Colon (tissue), 2 donors: ENCODE data around the gene SMYD4.
"Not testable (repeated sequence)": the region's sequence is repeated elsewhere in the genome, so short reads cannot be mapped to it uniquely, and the experiment has no call there.

Experiments used
- FAIRE-seq: peaks from 2 replicates; lab custom pipeline; 2012; peaks lifted over from hg19 to GRCh38; lab: Jason Lieb, UNC
- donor health status: control.
- donor health status: control.

The SMYD4 gene, protein sequence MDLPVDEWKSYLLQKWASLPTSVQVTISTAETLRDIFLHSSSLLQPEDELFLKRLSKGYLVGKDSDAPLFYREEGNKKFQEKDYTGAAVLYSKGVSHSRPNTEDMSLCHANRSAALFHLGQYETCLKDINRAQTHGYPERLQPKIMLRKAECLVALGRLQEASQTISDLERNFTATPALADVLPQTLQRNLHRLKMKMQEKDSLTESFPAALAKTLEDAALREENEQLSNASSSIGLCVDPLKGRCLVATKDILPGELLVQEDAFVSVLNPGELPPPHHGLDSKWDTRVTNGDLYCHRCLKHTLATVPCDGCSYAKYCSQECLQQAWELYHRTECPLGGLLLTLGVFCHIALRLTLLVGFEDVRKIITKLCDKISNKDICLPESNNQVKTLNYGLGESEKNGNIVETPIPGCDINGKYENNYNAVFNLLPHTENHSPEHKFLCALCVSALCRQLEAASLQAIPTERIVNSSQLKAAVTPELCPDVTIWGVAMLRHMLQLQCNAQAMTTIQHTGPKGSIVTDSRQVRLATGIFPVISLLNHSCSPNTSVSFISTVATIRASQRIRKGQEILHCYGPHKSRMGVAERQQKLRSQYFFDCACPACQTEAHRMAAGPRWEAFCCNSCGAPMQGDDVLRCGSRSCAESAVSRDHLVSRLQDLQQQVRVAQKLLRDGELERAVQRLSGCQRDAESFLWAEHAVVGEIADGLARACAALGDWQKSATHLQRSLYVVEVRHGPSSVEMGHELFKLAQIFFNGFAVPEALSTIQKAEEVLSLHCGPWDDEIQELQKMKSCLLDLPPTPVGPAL

DNA sequence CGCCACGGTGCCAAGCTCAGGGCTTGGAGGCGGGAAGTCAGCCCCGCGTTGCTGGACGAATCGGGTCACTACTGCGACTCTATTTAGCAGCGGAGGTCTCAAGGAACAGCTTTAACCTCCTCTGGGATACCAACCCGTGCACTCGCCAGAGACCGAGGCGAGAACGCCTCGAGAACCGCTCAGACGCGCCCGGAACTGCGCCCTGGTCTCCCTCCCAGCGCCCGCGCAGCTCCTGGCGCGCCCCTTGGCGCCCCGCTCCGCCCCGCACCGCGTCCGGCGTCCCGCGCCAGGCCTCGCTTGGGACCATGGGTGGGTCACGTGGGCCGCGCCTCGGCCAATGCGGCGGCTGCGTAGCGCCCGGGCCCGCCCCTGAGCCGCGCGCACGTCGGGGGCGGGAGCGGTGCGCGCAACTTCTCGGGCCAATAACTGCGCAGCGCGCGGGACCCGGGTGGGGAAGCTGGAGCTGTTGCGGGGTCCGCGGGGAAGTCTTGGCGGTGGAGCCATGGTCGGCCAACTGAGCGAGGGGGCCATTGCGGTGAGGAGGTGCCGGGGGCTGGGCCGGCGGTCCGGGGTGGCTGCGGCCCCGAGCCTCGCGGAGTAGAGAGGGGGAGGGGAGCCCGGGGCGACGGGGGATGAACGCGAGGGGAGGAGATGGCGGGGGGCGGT lies at the start of gene SMYD4, which contains the start of gene RPA1:
Gene SMYD4, minus strand, starts transcription at position 311 of the 666 bp plus-strand sequence. CDS start 1,908 bp downstream, outside the sequence.
Gene RPA1, plus strand, starts transcription at position 414 of the 666 bp plus-strand sequence. Its CDS starts 89 bp downstream, at position 503.
- FAIRE-seq, result no peak

- FAIRE-seq, result no peak
These were observed 48.9 kb upstream of the SMYD4 start for GRCh38 chr17:1878419-1879121.

DNA sequence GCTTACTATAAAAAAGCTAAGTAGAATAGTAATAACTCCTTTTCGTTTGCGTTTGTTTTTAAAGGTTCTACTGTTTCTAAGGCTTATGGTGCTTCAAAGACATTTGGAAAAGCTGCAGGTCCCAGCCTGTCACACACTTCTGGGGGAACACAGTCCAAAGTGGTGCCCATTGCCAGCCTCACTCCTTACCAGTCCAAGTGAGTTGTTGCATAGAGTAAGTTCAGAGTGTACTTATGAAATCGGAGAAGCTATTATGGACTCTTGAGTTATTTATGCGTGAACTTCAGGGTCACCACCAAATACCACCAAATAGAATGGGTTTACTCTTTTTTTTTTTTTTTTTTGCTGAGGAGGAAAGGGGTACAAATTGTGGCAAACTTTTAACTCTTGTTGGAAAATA lies 45.9 kb upstream of the SMYD4 start:
- FAIRE-seq, result no peak

- no peak for FAIRE-seq
These were observed 43.7 kb upstream of the SMYD4 start for GRCh38 chr17:1873418-1873817.

DNA sequence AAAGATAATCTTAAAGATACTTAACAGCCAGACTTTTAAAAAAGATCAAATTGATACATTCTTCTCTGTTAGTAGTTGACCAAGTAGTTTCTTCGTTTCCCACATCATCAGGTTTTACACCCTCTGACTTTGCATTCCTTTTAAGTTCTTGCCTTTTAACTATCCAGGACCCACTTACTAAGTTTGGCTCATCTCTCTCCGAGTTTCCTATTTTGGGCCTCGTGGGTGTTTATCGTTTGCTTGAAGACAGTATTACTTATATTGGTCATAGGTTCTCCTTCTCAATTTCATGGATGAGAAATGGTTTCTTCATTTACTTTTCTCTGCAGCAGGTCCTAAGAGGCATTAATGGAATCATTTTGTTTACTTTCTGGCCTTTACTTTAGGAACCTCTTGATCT lies 43.3 kb upstream of the SMYD4 start:
- no peak for FAIRE-seq

GRCh38 chr17:1872254-1872653 lies 42.6 kb upstream of the SMYD4 start:
- FAIRE-seq, result no peak

- FAIRE-seq, result no peak
These were observed 42.1 kb upstream of the SMYD4 start for GRCh38 chr17:1871756-1872155.

- no peak for FAIRE-seq
These were observed 40.9 kb upstream of the SMYD4 start for GRCh38 chr17:1870592-1870991.

- no peak for FAIRE-seq
These were observed 38.4 kb upstream of the SMYD4 start for GRCh38 chr17:1868090-1868489.

DNA sequence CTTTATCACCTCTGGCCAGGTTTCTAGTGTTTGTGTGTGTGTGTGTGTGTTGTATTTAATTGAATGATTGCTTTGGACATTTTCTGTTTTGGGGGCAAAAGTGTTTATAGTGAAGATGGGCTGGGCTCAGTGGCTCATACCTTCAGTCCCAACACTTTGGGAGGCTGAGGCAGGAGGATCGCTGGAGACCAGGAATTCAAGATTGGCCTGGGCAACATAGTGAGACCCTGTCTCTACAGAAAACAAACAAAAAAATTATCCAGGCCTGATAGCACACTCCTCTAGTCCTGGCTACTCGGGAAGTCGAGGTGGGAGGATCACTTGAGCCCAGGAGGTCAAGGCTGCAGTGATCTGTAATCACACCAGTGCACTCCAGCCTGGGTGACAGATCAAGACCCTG lies 37.6 kb upstream of the SMYD4 start:
- FAIRE-seq, result no peak

DNA sequence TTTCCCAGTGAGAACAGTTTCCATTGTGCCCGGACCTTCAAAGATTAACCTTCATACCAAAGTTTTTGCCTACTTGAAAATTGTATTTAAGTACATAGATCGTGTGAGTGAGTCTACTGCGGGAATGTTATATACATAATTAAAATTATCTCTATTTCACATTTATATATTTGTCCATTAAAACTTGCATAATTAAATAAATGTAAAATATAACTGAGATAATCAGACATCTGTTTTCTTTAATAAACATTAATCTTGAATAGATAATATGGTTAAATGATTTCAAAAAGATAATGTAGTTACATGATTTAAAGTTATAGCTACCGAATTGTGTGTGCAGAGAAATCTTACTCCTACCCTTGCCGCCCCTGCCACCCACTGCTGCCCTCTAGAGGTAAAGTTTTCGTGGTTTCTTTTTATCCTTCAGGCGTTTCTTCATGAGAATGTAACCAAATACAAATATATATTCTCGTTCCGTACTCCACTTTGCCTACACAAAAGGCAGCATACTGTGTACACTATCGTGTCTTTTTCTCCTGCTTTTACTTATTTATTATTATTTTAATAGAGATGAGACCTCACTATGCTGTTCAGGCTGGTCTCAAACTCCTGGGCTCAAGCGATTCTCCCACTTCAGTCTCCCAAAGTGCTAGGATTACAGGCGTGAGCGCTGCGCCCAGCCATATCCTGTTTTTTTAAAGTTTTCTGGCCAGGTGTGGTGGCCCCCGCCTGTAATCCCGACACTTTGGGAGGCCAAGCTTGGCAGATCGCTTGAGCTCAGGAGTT lies 35.7 kb upstream of the SMYD4 start:
- FAIRE-seq, result peak; percentile 24

DNA sequence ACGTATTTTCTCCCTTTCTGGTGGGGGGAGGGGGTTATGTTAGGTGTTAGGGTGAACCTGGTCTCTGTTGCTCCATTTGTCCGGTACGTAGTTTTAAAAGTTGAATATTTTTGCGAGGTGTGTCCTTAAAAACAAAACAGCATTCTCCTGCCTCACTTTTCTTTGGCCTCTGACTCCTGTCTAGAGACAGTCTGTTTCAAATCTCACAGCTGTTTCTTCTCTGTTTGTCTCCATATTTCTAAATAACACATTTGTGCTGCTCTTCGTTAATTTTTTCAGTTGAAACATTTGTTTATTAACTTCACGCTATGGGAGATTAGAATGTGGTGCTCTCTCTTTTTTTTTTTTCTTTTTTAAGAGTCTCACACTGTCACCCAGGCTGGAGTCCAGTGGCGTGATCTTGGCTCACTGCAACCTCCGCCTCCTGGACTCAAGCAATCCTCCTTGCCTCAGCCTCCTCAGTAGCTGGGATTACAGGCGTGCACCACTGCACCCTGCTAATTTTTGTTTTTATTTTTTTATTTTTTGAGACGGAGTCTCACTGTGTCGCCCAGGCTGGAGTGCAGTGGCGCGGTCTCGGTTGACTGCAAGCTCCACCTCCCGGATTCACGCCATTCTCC lies 31.8 kb upstream of the SMYD4 start:
- FAIRE-seq, result no peak

DNA sequence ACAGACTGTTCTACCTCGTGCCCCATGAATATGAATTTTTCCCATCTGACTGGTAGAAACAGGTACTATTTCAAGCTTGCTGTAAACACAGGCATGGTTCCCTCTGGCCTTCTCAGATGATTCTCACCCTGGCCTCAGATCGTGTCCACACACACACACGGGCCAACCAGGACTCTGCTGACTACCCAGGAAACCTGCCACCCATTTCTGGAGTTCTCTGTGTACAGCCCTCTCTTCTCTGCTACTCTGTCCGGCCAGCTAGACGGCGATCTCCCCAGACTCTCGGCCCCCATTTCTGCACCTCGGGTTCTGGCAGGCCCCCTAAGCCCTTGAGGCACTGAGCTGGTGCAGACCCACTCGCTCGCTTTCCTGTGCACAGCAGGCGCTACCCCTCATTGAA lies 31.3 kb upstream of the SMYD4 start:
- FAIRE-seq, result no peak

GRCh38 chr17:1856462-1856861 lies 26.8 kb upstream of the SMYD4 start:
- FAIRE-seq, result not testable (repeated sequence)

DNA sequence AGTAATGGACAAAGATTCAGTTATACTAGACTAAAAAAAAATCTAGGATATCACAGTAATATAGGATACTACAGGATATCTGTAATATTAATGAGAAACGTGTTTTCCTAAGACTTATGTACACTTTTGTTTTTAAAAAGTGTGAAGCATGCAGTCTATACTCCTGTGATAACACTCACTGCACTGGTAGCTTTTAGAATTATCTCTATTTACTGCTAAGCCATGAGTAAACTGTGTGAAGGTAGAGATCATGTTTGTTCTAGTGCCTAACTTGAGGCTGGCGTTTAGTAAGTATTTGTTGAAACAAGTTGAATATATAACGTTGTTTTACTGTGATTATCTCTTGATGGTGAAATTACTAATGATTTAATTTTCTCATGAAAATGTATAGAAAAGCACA lies 24.0 kb upstream of the SMYD4 start:
- FAIRE-seq, result no peak

DNA sequence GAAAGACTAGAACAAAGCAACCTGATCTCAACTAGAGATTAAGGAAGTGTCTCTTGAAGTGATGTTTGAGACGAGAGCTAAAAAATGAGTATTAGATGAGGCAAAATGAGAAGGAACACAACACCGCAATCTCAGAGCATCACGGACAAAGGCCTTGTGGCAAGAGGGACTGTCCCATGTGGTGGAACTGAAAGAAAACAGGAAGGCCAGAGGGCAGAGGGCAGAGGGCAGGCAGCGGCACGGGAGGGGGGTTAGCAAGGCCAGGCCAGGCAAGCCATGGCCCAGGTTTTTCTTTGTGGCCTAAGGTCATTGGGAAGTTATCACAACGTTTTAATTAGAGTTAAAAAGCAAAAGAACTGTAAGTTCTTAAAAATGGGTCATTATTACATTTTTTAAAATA lies 22.6 kb upstream of the SMYD4 start:
- no peak for FAIRE-seq

DNA sequence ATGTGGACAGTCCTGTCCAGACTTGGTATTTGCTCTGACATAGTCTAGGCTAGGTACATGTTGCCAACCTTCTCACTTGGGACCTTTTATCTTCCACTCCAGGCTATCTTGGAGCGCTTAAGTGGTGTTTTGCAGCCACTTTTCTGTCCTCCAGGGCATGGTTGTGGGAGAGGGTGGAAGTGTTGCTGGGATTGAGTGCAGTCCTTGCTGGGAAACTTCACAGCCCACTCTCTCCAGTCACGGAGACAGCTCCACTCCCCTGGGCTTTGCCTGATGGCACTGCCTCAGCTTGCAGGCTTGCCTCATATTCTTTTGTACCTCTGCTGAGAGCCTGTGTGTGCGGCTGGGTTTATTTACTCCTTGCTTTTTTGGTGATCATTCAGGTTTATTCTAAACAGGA lies 17.5 kb upstream of the SMYD4 start:
- FAIRE-seq, result no peak

GRCh38 chr17:1843947-1844346 lies 14.2 kb upstream of the SMYD4 start:
- FAIRE-seq, result no peak

DNA sequence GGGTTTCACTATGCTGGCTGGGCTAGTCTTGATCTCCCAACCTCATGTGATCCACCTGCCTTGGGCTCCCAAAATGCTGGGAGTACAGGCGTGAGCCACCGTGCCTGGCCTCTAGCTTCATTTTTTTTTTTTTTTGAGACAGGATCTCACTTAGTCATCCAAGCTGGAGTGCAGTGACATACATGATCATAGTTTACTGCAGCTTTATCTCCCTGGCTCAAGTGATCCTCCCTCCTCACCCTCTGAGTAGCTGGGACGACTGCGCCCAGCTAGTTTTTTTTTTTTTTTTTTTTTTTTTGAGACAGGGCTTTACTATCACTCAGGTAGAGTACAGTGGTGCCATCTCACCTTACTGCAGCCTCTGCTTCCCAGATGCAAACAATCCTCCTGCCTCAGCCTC lies 9.8 kb upstream of the SMYD4 start:
- FAIRE-seq, result no peak

GRCh38 chr17:1834380-1835149 lies 4.9 kb upstream of the SMYD4 start:
- no peak for FAIRE-seq
